Activated CD4-positive, alpha-beta memory T cell treated with anti-CD3 and anti-CD28 coated beads for 36 hours (primary cell): ENCODE results near the gene LMCD1. TPM values are rescaled to one million over a fixed set of nuclear protein-coding genes. Genes with fewer than 3 reads are reported as not detected.

Source experiments
- CTCF ChIA-PET: fragments of 350-600 bp; sonication (Branson Sonifier 250); formaldehyde crosslinking; loops from one replicate; lab custom pipeline; 2021; ENCODE audit warnings: antibody characterized with exemption, inconsistent platforms; lab: Charles Lee
- POLR2A ChIA-PET: fragments of 350-600 bp; sonication (Branson Sonifier 250); formaldehyde crosslinking; loops from one replicate; lab custom pipeline; 2021; ENCODE audit warnings: antibody characterized with exemption; lab: Charles Lee
- DNase-seq: peaks from one replicate; pipeline ENCODE4 v3.0.0-alpha.2; 2020
- H3K27ac Mint-ChIP-seq: one replicate; pipeline ENCODE4 v1.8.0; 2021; ENCODE audit warnings: mixed read lengths
- H3K27me3 Mint-ChIP-seq: one replicate; pipeline ENCODE4 v1.8.0; 2021; ENCODE audit warnings: mixed read lengths
- H3K36me3 Mint-ChIP-seq: one replicate; pipeline ENCODE4 v1.8.0; 2021; ENCODE audit warnings: mixed read lengths
- H3K4me1 Mint-ChIP-seq: one replicate; pipeline ENCODE4 v1.8.0; 2021; ENCODE audit warnings: low read depth, mixed read lengths
- H3K4me3 Mint-ChIP-seq: one replicate; pipeline ENCODE4 v1.8.0; 2021; ENCODE audit warnings: mild to moderate bottlenecking, mixed read lengths
- H3K9me3 Mint-ChIP-seq: one replicate; pipeline ENCODE4 v1.8.0; 2021; ENCODE audit warnings: mixed read lengths
- intact Hi-C: fragments of 100-400 bp; cut with micrococcal nuclease; formaldehyde crosslinking; loops from one replicate; pipeline ENCODE4 v1.15.1; 2023
- total RNA-seq, 2 experiments: library from RNA; stranded (reverse); gene quantifications; one replicate each; pipeline ENCODE4 v1.2.3, GENCODE V29; 2021

LMCD1 gene
- total RNA-seq, 2 experiments from 2014 or later: 3.5 to 3.8 TPM

- Mint-ChIP-seq H3K4me3 (no peak overlapping the region), H3K4me1 (no peaks in the 10 kb centered on the region), H3K27ac (no peak overlapping the region), H3K36me3 (no peaks in the 10 kb centered on the region), H3K27me3 (no peaks in the 10 kb centered on the region), H3K9me3 (no peaks in the 10 kb centered on the region)
- CTCF ChIA-PET: interaction anchor here (1.5 kb wide), 1 partner anchor 152 kb away, joined by 4 read pairs; no protein-coding TSS in a partner anchor
- DNase-seq: no peak
- POLR2A ChIA-PET: interaction anchor here (0.6 kb wide), 1 partner anchor 1209 kb away, joined by 4 read pairs; no protein-coding TSS in a partner anchor
- intact Hi-C loops: no loop called here
Measured at GRCh38 chr3:8593021-8593827, 91.6 kb downstream of the LMCD1 start.

- Mint-ChIP-seq H3K27me3 (no peaks in the 10 kb centered on the region), H3K36me3 (no peaks in the 10 kb centered on the region), H3K27ac (no peak overlapping the region), H3K4me1 (no peaks in the 10 kb centered on the region), H3K4me3 (no peak overlapping the region), H3K9me3 (no peaks in the 10 kb centered on the region)
- intact Hi-C loops: no loop called here
- DNase-seq: no peak
- ChIA-PET POLR2A (no interaction called here), CTCF (no interaction called here)
Measured at GRCh38 chr3:8595252-8595651, 93.6 kb downstream of the LMCD1 start.

GRCh38 chr3:8595695-8596115 lies 94.1 kb downstream of the LMCD1 start:
- intact Hi-C loops: no loop called here
- CTCF ChIA-PET: no interaction called here
- Mint-ChIP-seq H3K4me1 (no peaks in the 10 kb centered on the region), H3K4me3 (no peak overlapping the region), H3K27ac (no peak overlapping the region), H3K9me3 (no peaks in the 10 kb centered on the region), H3K36me3 (no peaks in the 10 kb centered on the region), H3K27me3 (no peaks in the 10 kb centered on the region)
- no peak for DNase-seq
- POLR2A ChIA-PET: no interaction called here

- DNase-seq: no peak
- no peak overlapping the region for H3K27ac Mint-ChIP-seq
- no peak overlapping the region for H3K4me3 Mint-ChIP-seq
- no peaks in the 10 kb centered on the region for H3K4me1 Mint-ChIP-seq
- no peaks in the 10 kb centered on the region for H3K9me3 Mint-ChIP-seq
- H3K27me3 Mint-ChIP-seq: no peaks in the 10 kb centered on the region
- intact Hi-C loops: no loop called here
- H3K36me3 Mint-ChIP-seq: no peaks in the 10 kb centered on the region
- ChIA-PET CTCF (no interaction called here), POLR2A (no interaction called here)
Measured at GRCh38 chr3:8596321-8597218, 94.9 kb downstream of the LMCD1 start.

GRCh38 chr3:8597219-8597853 lies 95.7 kb downstream of the LMCD1 start:
- Mint-ChIP-seq H3K36me3 (no peaks in the 10 kb centered on the region), H3K27ac (no peak overlapping the region), H3K4me1 (no peaks in the 10 kb centered on the region), H3K9me3 (no peaks in the 10 kb centered on the region), H3K4me3 (no peak overlapping the region), H3K27me3 (no peaks in the 10 kb centered on the region)
- ChIA-PET POLR2A (no interaction called here), CTCF (no interaction called here)
- intact Hi-C loops: no loop called here
- no peak for DNase-seq

- Mint-ChIP-seq H3K27me3 (peaks cover 1% of the 10 kb centered on the region), H3K4me3 (no peak overlapping the region), H3K27ac (no peak overlapping the region), H3K9me3 (no peaks in the 10 kb centered on the region), H3K4me1 (no peaks in the 10 kb centered on the region), H3K36me3 (no peaks in the 10 kb centered on the region)
- intact Hi-C loops: no loop called here
- DNase-seq: no peak
- CTCF ChIA-PET: no interaction called here
- POLR2A ChIA-PET: no interaction called here
Measured at GRCh38 chr3:8599146-8599545, 97.5 kb downstream of the LMCD1 start.

GRCh38 chr3:8600457-8600856 lies 98.8 kb downstream of the LMCD1 start:
- Mint-ChIP-seq H3K4me3 (no peak overlapping the region), H3K4me1 (no peaks in the 10 kb centered on the region), H3K27me3 (peaks cover 1% of the 10 kb centered on the region), H3K27ac (no peak overlapping the region), H3K36me3 (no peaks in the 10 kb centered on the region), H3K9me3 (no peaks in the 10 kb centered on the region)
- ChIA-PET POLR2A (no interaction called here), CTCF (no interaction called here)
- DNase-seq: no peak
- intact Hi-C loops: no loop called here

GRCh38 chr3:8603115-8603710 lies 101.6 kb downstream of the LMCD1 start:
- no peak for DNase-seq
- Mint-ChIP-seq H3K4me3 (no peak overlapping the region), H3K36me3 (no peaks in the 10 kb centered on the region), H3K4me1 (no peaks in the 10 kb centered on the region), H3K27ac (no peak overlapping the region), H3K9me3 (no peaks in the 10 kb centered on the region), H3K27me3 (peaks cover 2% of the 10 kb centered on the region)
- CTCF ChIA-PET: no interaction called here
- intact Hi-C loops: no loop called here
- POLR2A ChIA-PET: no interaction called here

GRCh38 chr3:8604006-8604405 lies 102.4 kb downstream of the LMCD1 start:
- DNase-seq: no peak
- peaks cover 5% of the 10 kb centered on the region for H3K27me3 Mint-ChIP-seq
- H3K36me3 Mint-ChIP-seq: no peaks in the 10 kb centered on the region
- intact Hi-C loops: no loop called here
- H3K27ac Mint-ChIP-seq: no peak overlapping the region
- H3K4me3 Mint-ChIP-seq: no peak overlapping the region
- no peaks in the 10 kb centered on the region for H3K4me1 Mint-ChIP-seq
- ChIA-PET POLR2A (no interaction called here), CTCF (no interaction called here)
- no peaks in the 10 kb centered on the region for H3K9me3 Mint-ChIP-seq

GRCh38 chr3:8604988-8605387 lies 103.4 kb downstream of the LMCD1 start:
- Mint-ChIP-seq H3K27ac (no peak overlapping the region), H3K9me3 (no peaks in the 10 kb centered on the region), H3K4me3 (no peak overlapping the region), H3K4me1 (no peaks in the 10 kb centered on the region), H3K27me3 (peaks cover 5% of the 10 kb centered on the region), H3K36me3 (no peaks in the 10 kb centered on the region)
- ChIA-PET POLR2A (no interaction called here), CTCF (no interaction called here)
- no peak for DNase-seq
- intact Hi-C loops: loop anchor here (5.0 kb wide), 1 partner anchor 163 kb away; no protein-coding TSS in a partner anchor

- Mint-ChIP-seq H3K27me3 (peaks cover 5% of the 10 kb centered on the region), H3K4me3 (no peak overlapping the region), H3K36me3 (no peaks in the 10 kb centered on the region), H3K4me1 (no peaks in the 10 kb centered on the region), H3K27ac (no peak overlapping the region), H3K9me3 (no peaks in the 10 kb centered on the region)
- ChIA-PET POLR2A (no interaction called here), CTCF (no interaction called here)
- intact Hi-C loops: loop anchor here (5.0 kb wide), 1 partner anchor 164 kb away; no protein-coding TSS in a partner anchor
- DNase-seq: no peak
Measured at GRCh38 chr3:8606701-8607231, 105.1 kb downstream of the LMCD1 start.
